Measurements from ENCODE around the gene GRAP2.

DNA sequence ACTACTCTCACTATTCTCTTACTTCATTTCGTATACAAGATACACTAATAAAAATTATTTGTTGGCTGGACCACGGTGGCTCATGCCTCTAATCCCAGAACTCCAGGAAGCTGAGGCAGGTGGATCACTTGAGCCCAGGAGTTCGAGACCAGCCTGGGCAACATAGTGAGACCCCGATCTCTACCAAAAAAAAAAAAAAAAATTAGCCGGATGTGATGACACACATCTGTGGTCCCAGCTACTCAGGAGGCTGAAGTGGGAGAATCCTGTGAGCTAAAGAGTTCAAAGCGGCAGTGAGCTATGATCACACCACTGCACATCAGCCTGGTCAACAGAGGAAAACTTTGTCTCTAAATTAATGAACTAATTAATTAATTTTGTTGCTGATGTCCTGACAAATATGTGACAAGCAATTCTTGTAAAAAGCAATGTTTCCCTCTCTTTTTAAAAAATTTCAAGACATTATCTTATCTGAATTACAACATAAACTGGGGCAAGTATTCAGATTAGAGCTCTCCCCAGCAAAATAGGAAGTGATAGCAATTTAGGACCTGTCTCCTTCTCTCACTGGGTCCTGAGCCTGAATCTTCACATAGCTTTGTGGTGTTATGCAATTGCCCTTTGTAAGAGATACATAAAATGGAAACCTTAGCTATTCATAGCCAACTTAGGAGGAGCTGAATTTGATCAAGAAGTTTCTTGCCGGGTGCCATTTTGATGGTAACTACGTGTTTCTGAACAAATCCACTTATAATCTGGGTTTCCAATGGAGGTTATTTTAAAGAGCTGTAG is 41.8 kb downstream of the GRAP2 start:
- no peak for TF ChIP-seq ZNF143 (CRISPR knock-in tag; IDR thresholded peaks at IDR 0.05)
- TF ChIP-seq ZNF445 (CRISPR knock-in tag; IDR thresholded peaks at IDR 0.05; ENCODE audit: low read depth) = no peak
- no peak for TF ChIP-seq REST (IDR thresholded peaks at IDR 0.05; ENCODE audit: borderline replicate concordance)
- no peak for TF ChIP-seq REST (CRISPR knock-in tag; IDR thresholded peaks at IDR 0.05; ENCODE audit: low read depth)
- TF ChIP-seq TBL1XR1 (IDR thresholded peaks at IDR 0.05; ENCODE audit: low read length in 2 of 2) = no peak
- TF ChIP-seq MBD2 (IDR thresholded peaks at IDR 0.05; ENCODE audit: borderline replicate concordance, low read depth) = no peak
- TF ChIP-seq, protein P1, sequence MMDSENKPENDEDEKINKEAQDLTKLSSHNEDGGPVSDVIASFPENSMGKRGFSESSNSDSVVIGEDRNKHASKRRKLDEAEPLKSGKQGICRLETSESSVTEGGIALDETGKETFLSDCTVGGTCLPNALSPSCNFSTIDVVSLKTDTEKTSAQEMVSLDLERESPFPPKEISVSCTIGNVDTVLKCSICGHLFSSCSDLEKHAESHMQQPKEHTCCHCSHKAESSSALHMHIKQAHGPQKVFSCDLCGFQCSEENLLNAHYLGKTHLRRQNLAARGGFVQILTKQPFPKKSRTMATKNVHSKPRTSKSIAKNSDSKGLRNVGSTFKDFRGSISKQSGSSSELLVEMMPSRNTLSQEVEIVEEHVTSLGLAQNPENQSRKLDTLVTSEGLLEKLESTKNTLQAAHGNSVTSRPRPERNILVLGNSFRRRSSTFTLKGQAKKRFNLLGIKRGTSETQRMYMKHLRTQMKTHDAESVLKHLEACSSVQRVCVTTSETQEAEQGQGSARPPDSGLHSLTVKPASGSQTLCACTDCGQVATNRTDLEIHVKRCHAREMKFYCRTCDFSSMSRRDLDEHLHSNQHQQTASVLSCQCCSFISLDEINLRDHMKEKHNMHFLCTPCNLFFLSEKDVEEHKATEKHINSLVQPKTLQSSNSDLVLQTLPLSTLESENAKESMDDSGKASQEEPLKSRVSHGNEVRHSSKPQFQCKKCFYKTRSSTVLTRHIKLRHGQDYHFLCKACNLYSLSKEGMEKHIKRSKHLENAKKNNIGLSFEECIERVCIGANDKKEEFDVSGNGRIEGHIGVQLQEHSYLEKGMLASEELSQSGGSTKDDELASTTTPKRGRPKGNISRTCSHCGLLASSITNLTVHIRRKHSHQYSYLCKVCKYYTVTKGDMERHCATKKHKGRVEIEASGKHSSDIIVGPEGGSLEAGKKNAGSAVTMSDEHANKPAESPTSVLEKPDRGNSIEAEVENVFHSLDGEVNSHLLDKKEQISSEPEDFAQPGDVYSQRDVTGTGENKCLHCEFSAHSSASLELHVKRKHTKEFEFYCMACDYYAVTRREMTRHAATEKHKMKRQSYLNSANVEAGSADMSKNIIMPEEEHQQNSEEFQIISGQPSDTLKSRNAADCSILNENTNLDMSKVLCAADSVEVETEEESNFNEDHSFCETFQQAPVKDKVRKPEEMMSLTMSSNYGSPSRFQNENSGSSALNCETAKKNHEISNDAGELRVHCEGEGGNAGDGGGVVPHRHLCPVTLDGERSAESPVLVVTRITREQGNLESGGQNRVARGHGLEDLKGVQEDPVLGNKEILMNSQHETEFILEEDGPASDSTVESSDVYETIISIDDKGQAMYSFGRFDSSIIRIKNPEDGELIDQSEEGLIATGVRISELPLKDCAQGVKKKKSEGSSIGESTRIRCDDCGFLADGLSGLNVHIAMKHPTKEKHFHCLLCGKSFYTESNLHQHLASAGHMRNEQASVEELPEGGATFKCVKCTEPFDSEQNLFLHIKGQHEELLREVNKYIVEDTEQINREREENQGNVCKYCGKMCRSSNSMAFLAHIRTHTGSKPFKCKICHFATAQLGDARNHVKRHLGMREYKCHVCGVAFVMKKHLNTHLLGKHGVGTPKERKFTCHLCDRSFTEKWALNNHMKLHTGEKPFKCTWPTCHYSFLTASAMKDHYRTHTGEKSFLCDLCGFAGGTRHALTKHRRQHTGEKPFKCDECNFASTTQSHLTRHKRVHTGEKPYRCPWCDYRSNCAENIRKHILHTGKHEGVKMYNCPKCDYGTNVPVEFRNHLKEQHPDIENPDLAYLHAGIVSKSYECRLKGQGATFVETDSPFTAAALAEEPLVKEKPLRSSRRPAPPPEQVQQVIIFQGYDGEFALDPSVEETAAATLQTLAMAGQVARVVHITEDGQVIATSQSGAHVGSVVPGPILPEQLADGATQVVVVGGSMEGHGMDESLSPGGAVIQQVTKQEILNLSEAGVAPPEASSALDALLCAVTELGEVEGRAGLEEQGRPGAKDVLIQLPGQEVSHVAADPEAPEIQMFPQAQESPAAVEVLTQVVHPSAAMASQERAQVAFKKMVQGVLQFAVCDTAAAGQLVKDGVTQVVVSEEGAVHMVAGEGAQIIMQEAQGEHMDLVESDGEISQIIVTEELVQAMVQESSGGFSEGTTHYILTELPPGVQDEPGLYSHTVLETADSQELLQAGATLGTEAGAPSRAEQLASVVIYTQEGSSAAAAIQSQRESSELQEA (IDR thresholded peaks at IDR 0.05; ENCODE audit: low read depth) = no peak
- TF ChIP-seq, protein P2, sequence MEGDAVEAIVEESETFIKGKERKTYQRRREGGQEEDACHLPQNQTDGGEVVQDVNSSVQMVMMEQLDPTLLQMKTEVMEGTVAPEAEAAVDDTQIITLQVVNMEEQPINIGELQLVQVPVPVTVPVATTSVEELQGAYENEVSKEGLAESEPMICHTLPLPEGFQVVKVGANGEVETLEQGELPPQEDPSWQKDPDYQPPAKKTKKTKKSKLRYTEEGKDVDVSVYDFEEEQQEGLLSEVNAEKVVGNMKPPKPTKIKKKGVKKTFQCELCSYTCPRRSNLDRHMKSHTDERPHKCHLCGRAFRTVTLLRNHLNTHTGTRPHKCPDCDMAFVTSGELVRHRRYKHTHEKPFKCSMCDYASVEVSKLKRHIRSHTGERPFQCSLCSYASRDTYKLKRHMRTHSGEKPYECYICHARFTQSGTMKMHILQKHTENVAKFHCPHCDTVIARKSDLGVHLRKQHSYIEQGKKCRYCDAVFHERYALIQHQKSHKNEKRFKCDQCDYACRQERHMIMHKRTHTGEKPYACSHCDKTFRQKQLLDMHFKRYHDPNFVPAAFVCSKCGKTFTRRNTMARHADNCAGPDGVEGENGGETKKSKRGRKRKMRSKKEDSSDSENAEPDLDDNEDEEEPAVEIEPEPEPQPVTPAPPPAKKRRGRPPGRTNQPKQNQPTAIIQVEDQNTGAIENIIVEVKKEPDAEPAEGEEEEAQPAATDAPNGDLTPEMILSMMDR (IDR thresholded peaks at IDR 0.05 in 2 of 3, conservative IDR thresholded peaks at IDR 0.05 in 1 of 3; ENCODE audit: insufficient read depth in 2 of 3, low read depth in 1 of 3, low read length in 3 of 3) = no peak
- no peak for TF ChIP-seq CBX5 (IDR thresholded peaks at IDR 0.05; ENCODE audit: borderline replicate concordance, low read depth)
- no peak for TF ChIP-seq CTBP1 (IDR thresholded peaks at IDR 0.05; ENCODE audit: borderline replicate concordance)
- TF ChIP-seq KDM1A (IDR thresholded peaks at IDR 0.05) = no peak

Measured in K562 (cell line).